ENCODE results near the gene PSMA6. TPM values are rescaled to one million over a fixed set of nuclear protein-coding genes. Genes with fewer than 3 reads are reported as not detected.

PSMA6 gene
- polyA plus RNA-seq, 2 of the 4 experiments (the other 2 are of a cell fraction): 369 to 395 TPM

DNA sequence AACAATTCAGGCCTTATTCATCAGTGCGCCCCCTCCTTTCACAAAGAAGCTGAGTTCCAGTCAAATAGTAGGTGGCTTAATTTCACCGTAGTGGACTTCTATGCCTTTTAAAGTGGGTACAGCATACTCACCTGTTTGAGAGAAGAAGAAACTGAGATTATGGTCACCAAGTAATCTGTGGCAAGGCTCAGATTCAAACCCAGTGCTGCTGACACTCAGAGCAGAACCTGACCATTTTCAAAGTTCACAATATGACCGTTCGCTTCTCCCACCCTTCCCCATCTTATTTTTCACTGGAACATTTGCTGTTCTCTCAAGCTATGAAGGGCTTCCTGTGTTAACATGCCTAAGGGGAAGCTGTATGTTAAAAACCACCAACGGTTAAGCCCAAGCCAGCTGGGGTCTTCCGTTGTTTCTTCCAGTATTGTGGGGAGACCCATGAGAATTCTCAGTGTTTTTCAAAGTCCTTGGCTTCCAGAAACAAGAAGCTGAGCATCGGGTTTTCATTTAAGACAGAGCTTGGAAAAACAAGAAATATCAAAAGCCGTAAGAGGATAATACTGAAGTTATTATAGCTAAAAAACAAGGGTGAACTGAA, 6.1 kb upstream of the PSMA6 start:
- Histone ChIP-seq H3K4me1 (peaks cover 6% of the 10 kb centered on the region; the same call in 1 of the 3 replicates), H3K9me3 (no peaks in the 10 kb centered on the region), H3K4me2 (no peak overlapping the region), H3K4me3 (no peak overlapping the region), H3K27ac (no peak overlapping the region)
- POLR2A ChIA-PET: interaction anchor here (1.1 kb wide), 1 partner anchor 118 kb away, joined by 5 read pairs; no protein-coding TSS in a partner anchor
- ATAC-seq: no peak
- WGBS (ENCODE audit: missing lambda C conversion rate): 89% methylated on average over 8 of the region's 8 CpGs
- no peak for DNase-seq (ENCODE audit: low read depth in 1 of 2, low spot score in 1 of 2)
- FAIRE-seq: no peak
- CTCF ChIA-PET: interaction anchor here (0.5 to 2.8 kb wide), 4 partner anchors 9 to 126 kb away, joined by 4 to 12 read pairs (median 4); no protein-coding TSS in a partner anchor
- TF ChIP-seq, protein P1, sequence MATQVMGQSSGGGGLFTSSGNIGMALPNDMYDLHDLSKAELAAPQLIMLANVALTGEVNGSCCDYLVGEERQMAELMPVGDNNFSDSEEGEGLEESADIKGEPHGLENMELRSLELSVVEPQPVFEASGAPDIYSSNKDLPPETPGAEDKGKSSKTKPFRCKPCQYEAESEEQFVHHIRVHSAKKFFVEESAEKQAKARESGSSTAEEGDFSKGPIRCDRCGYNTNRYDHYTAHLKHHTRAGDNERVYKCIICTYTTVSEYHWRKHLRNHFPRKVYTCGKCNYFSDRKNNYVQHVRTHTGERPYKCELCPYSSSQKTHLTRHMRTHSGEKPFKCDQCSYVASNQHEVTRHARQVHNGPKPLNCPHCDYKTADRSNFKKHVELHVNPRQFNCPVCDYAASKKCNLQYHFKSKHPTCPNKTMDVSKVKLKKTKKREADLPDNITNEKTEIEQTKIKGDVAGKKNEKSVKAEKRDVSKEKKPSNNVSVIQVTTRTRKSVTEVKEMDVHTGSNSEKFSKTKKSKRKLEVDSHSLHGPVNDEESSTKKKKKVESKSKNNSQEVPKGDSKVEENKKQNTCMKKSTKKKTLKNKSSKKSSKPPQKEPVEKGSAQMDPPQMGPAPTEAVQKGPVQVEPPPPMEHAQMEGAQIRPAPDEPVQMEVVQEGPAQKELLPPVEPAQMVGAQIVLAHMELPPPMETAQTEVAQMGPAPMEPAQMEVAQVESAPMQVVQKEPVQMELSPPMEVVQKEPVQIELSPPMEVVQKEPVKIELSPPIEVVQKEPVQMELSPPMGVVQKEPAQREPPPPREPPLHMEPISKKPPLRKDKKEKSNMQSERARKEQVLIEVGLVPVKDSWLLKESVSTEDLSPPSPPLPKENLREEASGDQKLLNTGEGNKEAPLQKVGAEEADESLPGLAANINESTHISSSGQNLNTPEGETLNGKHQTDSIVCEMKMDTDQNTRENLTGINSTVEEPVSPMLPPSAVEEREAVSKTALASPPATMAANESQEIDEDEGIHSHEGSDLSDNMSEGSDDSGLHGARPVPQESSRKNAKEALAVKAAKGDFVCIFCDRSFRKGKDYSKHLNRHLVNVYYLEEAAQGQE (IDR thresholded peaks at IDR 0.05): no peak
- TF ChIP-seq TFCP2L1 (CRISPR knock-in tag; IDR thresholded peaks at IDR 0.05) (no peak), SREBF2 (IDR thresholded peaks at IDR 0.05) (no peak), CEBPB (IDR thresholded peaks at IDR 0.05) (no peak), RAD21 (conservative IDR thresholded peaks at IDR 0.05 in 1 of 2, IDR thresholded peaks at IDR 0.05 in 1 of 2) (no peak), JUNB (IDR thresholded peaks at IDR 0.05) (no peak), FOXS1 (CRISPR knock-in tag; IDR thresholded peaks at IDR 0.05) (no peak), MAZ (IDR thresholded peaks at IDR 0.05; ENCODE audit: borderline replicate concordance, low read depth, low read length) (no peak), PHF8 (IDR thresholded peaks at IDR 0.05; ENCODE audit: borderline replicate concordance, low read depth) (no peak), HOXB13 (CRISPR knock-in tag; IDR thresholded peaks at IDR 0.05; ENCODE audit: low read depth) (no peak), BHLHE40 (IDR thresholded peaks at IDR 0.05; ENCODE audit: low read depth, low read length) (no peak), KDM5A (IDR thresholded peaks at IDR 0.05) (no peak), NR3C1 (IDR thresholded peaks at IDR 0.05) (no peak)
- TF ChIP-seq, protein P2, sequence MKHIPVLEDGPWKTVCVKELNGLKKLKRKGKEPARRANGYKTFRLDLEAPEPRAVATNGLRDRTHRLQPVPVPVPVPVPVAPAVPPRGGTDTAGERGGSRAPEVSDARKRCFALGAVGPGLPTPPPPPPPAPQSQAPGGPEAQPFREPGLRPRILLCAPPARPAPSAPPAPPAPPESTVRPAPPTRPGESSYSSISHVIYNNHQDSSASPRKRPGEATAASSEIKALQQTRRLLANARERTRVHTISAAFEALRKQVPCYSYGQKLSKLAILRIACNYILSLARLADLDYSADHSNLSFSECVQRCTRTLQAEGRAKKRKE (CRISPR knock-in tag; IDR thresholded peaks at IDR 0.05; ENCODE audit: low read depth): no peak
- TF ChIP-seq, protein P3, sequence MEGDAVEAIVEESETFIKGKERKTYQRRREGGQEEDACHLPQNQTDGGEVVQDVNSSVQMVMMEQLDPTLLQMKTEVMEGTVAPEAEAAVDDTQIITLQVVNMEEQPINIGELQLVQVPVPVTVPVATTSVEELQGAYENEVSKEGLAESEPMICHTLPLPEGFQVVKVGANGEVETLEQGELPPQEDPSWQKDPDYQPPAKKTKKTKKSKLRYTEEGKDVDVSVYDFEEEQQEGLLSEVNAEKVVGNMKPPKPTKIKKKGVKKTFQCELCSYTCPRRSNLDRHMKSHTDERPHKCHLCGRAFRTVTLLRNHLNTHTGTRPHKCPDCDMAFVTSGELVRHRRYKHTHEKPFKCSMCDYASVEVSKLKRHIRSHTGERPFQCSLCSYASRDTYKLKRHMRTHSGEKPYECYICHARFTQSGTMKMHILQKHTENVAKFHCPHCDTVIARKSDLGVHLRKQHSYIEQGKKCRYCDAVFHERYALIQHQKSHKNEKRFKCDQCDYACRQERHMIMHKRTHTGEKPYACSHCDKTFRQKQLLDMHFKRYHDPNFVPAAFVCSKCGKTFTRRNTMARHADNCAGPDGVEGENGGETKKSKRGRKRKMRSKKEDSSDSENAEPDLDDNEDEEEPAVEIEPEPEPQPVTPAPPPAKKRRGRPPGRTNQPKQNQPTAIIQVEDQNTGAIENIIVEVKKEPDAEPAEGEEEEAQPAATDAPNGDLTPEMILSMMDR (IDR thresholded peaks at IDR 0.05): no peak
- TF ChIP-seq, protein P4, sequence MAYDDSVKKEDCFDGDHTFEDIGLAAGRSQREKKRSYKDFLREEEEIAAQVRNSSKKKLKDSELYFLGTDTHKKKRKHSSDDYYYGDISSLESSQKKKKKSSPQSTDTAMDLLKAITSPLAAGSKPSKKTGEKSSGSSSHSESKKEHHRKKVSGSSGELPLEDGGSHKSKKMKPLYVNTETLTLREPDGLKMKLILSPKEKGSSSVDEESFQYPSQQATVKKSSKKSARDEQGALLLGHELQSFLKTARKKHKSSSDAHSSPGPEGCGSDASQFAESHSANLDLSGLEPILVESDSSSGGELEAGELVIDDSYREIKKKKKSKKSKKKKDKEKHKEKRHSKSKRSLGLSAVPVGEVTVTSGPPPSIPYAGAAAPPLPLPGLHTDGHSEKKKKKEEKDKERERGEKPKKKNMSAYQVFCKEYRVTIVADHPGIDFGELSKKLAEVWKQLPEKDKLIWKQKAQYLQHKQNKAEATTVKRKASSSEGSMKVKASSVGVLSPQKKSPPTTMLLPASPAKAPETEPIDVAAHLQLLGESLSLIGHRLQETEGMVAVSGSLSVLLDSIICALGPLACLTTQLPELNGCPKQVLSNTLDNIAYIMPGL (CRISPR knock-in tag; IDR thresholded peaks at IDR 0.05; ENCODE audit: borderline replicate concordance): no peak

DNA sequence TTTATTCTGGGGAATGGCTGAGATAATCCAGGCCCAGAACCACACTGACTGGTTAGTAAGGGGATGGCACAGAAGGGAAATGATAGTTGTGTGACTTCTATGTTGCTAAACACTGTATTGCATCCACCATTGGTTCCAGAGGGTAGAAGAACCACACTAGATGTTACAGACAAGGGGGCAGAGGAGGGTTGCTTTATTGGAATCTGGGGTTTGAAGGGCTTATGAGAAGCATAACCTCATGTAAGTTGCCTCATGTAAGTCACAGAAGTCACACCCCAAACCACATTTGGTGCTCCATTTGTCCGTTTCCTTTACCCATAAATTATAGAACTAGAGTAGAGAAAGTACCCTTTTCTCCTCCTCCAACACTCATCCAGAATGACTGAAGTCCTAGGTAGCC, 5.5 kb upstream of the PSMA6 start:
- no peak overlapping the region for H3K4me2 ChIP-seq
- POLR2A ChIA-PET: interaction anchor here (1.1 kb wide), 1 partner anchor 117 kb away, joined by 5 read pairs; no protein-coding TSS in a partner anchor
- TF ChIP-seq ZSCAN20 (CRISPR knock-in tag; IDR thresholded peaks at IDR 0.05) (no peak), CEBPB (IDR thresholded peaks at IDR 0.05) (no peak), NFE2L2 (conservative IDR thresholded peaks at IDR 0.05; ENCODE audit: low read length) (no peak), POLR2A (IDR thresholded peaks at IDR 0.05; ENCODE audit: low read length) (no peak), CBX2 (IDR thresholded peaks at IDR 0.05; ENCODE audit: borderline replicate concordance, low read depth) (no peak), JUN (IDR thresholded peaks at IDR 0.05) (no peak), FOXS1 (CRISPR knock-in tag; IDR thresholded peaks at IDR 0.05) (no peak)
- TF ChIP-seq, protein P5, sequence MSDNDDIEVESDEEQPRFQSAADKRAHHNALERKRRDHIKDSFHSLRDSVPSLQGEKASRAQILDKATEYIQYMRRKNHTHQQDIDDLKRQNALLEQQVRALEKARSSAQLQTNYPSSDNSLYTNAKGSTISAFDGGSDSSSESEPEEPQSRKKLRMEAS (IDR thresholded peaks at IDR 0.05): no peak
- TF ChIP-seq, protein P6, sequence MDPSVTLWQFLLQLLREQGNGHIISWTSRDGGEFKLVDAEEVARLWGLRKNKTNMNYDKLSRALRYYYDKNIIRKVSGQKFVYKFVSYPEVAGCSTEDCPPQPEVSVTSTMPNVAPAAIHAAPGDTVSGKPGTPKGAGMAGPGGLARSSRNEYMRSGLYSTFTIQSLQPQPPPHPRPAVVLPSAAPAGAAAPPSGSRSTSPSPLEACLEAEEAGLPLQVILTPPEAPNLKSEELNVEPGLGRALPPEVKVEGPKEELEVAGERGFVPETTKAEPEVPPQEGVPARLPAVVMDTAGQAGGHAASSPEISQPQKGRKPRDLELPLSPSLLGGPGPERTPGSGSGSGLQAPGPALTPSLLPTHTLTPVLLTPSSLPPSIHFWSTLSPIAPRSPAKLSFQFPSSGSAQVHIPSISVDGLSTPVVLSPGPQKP (IDR thresholded peaks at IDR 0.05; ENCODE audit: low read depth, low read length): no peak
- TF ChIP-seq, protein P7, sequence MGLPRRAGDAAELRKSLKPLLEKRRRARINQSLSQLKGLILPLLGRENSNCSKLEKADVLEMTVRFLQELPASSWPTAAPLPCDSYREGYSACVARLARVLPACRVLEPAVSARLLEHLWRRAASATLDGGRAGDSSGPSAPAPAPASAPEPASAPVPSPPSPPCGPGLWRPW (IDR thresholded peaks at IDR 0.05): no peak

More for the DNA sequence above, 5.5 kb upstream of the PSMA6 start:
- H3K27ac ChIP-seq: no peak overlapping the region
- no peak for FAIRE-seq
- DNase-seq (ENCODE audit: low read depth in 1 of 2, low spot score in 1 of 2): no peak
- no peak for ATAC-seq
- CTCF ChIA-PET: interaction anchor here (0.5 to 2.8 kb wide), 5 partner anchors 10 to 125 kb away, joined by 3 to 12 read pairs (median 4); no protein-coding TSS in a partner anchor
- H3K4me1 ChIP-seq: peaks cover 8% of the 10 kb centered on the region; the same call in 1 of the 3 replicates
- 85% methylated on average over 1 of the region's 1 CpG for WGBS (ENCODE audit: missing lambda C conversion rate)
- no peaks in the 10 kb centered on the region for H3K9me3 ChIP-seq
- no peak overlapping the region for H3K4me3 ChIP-seq

All from A549 (cell line).